Measurements from ENCODE around the gene EEF1E1.

Gene EEF1E1

DNA sequence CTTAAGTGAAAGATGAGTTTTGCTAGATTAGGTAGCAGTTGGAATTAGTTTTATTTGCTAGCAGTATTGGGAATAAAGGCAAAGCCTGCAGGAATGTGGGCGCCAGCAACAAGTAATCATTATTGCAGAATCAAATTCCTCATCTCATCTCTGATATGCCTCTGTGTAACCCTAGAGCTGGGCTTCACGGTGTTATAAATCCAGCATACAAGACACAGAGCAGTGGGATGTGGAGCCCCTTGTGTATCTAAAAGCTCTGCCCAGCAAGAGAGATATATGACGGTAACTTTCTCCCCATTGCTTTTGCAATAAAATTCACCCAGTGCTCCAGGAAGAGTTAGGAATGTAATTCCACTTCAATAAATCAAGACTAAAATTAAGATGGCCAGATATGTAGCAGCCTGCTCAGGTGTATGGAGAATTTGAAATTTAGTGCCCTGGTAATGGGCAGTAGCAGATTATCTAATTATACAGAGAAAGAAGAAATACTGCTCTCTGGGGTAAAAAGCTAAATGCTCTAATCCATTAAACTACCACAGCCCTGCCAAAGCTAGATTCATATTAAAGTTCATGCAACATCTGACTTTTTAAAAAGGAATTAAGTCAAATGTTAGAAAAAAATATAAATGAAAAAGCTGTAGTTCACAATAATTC, 32.6 kb downstream of the EEF1E1 start:
- no peak overlapping the region for H3K4me3 ChIP-seq (ENCODE audit: low read length)
- no peak overlapping the region for H3K27ac ChIP-seq (ENCODE audit: low read depth, low read length)
- no peaks in the 10 kb centered on the region for H3K36me3 ChIP-seq (ENCODE audit: control insufficient read depth, insufficient read depth, low read length)
- no peak overlapping the region for H3K9ac ChIP-seq (ENCODE audit: low read length)
- no peaks in the 10 kb centered on the region for H3K4me1 ChIP-seq (ENCODE audit: control insufficient read depth, insufficient read depth, low read length)
- H3K27me3 ChIP-seq (ENCODE audit: control insufficient read depth, insufficient read depth, low read length) = no peaks in the 10 kb centered on the region

DNA sequence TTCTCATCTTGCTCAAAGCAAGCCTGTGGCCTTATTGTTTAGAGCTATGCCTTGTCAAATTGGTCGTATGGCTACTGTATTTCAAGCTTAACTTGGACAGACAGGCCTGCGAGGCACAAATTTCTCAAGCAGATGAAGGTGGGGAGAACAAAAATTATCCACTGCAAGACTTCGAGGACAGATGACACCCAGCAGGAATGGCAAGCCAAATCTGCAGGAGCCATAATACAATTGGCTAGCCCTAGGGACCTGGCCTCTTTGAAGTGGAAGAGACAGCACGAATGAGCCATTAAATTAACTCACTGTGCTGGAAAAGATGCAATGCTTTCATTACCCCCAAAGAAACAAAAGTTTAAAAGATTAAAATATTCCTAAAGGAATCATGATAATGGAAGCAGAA, 33.2 kb downstream of the EEF1E1 start:
- no peaks in the 10 kb centered on the region for H3K27me3 ChIP-seq (ENCODE audit: control insufficient read depth, insufficient read depth, low read length)
- H3K27ac ChIP-seq (ENCODE audit: low read depth, low read length) = no peak overlapping the region
- H3K4me3 ChIP-seq (ENCODE audit: low read length) = no peak overlapping the region
- no peaks in the 10 kb centered on the region for H3K4me1 ChIP-seq (ENCODE audit: control insufficient read depth, insufficient read depth, low read length)
- no peak overlapping the region for H3K9ac ChIP-seq (ENCODE audit: low read length)
- H3K36me3 ChIP-seq (ENCODE audit: control insufficient read depth, insufficient read depth, low read length) = no peaks in the 10 kb centered on the region

DNA sequence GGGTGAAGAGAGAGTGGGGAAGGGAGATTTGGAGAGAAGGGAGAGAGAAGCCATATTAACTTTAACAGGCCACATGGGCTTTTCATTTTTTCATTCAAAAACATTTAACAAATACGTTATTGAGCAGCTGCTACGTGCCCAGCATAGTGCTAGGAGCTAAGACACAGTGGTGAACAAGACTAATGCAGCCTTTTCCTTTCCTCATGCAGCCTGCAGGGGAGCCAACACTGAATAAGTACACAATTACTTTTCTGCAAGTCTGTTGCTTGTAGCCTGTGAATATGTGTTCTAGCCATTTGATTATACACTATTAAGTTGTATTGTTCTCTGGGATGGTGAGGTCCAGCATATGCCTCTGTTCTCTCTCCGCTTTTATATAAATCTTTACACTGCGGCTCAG, 36.2 kb downstream of the EEF1E1 start:
- Histone ChIP-seq H3K27ac (ENCODE audit: low read depth, low read length) (no peak overlapping the region), H3K9ac (ENCODE audit: low read length) (no peak overlapping the region), H3K4me3 (ENCODE audit: low read length) (no peak overlapping the region), H3K4me1 (ENCODE audit: control insufficient read depth, insufficient read depth, low read length) (no peaks in the 10 kb centered on the region), H3K27me3 (ENCODE audit: control insufficient read depth, insufficient read depth, low read length) (no peaks in the 10 kb centered on the region), H3K36me3 (ENCODE audit: control insufficient read depth, insufficient read depth, low read length) (no peaks in the 10 kb centered on the region)

DNA sequence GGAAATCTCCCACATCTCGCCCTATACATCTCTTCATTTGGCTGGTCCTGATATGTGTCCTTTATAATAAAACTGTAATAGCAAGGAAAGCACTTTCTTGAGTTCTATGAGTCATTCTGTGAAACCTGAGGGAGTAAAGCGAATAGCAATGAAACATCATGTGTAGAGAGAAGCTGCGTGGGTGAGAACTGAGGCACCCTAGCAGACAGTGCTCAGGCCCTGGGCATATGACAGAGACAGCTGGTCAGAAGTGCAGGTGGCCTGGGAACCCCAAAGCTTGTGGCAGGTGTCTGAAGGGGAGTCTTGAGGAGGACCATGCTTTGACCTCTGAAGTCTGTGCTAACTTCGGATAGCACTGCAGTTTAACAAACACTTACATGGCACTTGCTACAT, 36.8 kb downstream of the EEF1E1 start:
- H3K27ac ChIP-seq (ENCODE audit: low read depth, low read length) = no peak overlapping the region

DNA sequence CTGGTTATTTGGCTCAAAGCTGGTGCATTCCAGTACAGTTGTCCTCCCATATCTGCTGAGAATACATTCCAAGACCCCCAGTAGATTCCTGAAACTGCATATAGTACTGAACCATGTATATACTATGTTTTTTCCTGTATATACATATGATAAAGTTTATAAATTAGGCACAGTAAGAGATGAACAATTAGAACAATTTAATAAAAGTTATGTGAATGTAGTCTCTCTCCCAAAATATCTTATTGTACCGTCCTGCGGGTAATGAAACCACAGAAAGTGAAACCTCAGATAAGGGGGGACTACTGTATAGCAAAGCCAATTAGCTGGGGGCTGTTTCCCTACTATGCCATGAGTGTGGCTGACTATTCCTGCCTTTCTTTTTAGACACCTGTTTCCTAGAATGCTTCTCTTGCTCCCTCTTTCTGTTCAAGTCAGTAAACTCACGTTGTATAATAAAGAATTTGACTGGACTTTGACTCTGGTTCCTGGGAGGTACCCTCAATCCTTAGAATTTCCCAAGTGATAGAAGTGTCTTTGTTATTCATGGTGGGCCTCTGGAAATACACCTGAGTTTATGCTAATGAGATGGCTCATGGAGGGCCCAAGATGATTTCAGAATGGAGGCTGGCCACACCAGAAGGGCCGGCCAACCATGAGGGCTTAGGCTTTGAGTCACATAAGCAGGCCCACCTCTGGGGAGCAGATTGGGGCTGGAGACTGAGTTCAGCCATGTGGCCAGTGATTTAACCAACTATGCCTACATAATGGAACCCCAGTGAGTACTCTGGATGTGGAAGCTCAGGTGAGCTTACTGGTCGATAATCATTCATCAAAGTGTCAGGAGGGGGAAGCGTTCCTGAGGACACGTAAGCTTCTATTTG, 37.5 kb downstream of the EEF1E1 start:
- H3K4me1 ChIP-seq (ENCODE audit: control insufficient read depth, insufficient read depth, low read length) = no peaks in the 10 kb centered on the region
- H3K36me3 ChIP-seq (ENCODE audit: control insufficient read depth, insufficient read depth, low read length) = peaks cover 2% of the 10 kb centered on the region
- H3K4me3 ChIP-seq (ENCODE audit: low read length) = peak overlapping the region; percentile 88
- H3K9ac ChIP-seq (ENCODE audit: low read length) = no peak overlapping the region
- no peaks in the 10 kb centered on the region for H3K27me3 ChIP-seq (ENCODE audit: control insufficient read depth, insufficient read depth, low read length)
- H3K27ac ChIP-seq (ENCODE audit: low read depth, low read length) = peak overlapping the region; percentile 86

More for the DNA sequence above, 36.8 kb downstream of the EEF1E1 start:
- Histone ChIP-seq H3K4me3 (ENCODE audit: low read length) (no peak overlapping the region), H3K9ac (ENCODE audit: low read length) (no peak overlapping the region), H3K4me1 (ENCODE audit: control insufficient read depth, insufficient read depth, low read length) (no peaks in the 10 kb centered on the region), H3K27me3 (ENCODE audit: control insufficient read depth, insufficient read depth, low read length) (no peaks in the 10 kb centered on the region), H3K36me3 (ENCODE audit: control insufficient read depth, insufficient read depth, low read length) (no peaks in the 10 kb centered on the region)

DNA sequence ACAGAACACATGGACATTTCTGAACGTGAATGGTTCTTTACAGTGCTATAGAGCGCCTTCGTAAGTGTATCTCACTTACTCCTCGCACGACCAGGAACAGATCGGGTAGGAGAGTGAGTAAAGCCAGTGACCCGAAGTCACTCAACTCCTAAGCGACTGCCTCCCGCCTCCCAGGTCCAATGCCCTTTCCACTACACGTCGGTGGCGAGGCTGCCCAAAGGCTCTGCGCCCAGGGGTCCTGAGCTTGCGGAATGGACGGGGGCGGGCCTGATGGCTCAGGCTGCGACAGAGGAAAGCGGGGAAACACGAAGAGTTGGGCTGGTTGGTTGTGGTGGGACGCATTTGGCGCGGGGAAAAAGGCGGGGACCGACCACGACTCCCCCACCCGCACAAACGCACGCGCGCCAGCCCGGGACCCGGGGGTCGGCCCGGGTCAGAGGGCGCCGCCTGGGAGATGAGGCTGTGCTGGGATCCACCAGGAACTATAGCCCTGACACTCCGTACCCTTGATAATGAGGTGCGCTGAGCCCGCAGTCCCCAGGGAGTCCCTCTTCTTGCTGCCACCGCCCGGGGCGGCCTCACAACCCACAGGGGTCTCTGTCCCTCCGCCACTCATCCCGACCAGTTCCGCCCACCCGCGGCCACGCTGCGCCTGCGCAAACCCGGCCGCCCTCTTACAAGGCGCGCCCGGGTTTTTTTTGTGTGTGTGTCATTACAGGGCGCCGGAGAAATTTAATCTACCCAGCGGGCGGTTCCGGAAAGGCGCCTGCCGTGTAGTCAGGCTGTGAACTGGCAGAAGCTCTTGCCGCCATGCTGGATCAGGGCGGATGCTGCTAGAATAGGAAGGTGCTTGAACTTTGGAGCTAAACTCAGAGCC, 38.3 kb downstream of the EEF1E1 start, which contains the start of gene BLOC1S5:
BLOC1S5 (minus strand) TSS at position 629 of the 877 bp plus-strand sequence; CDS start at position 616, 13 bp downstream.
- H3K9ac ChIP-seq (ENCODE audit: low read length) = peak within 1 kb of the TSS; percentile 88
- peaks cover 2% of the 10 kb centered on the region for H3K36me3 ChIP-seq (ENCODE audit: control insufficient read depth, insufficient read depth, low read length)
- H3K27me3 ChIP-seq (ENCODE audit: control insufficient read depth, insufficient read depth, low read length) = no peaks in the 10 kb centered on the region
- H3K4me1 ChIP-seq (ENCODE audit: control insufficient read depth, insufficient read depth, low read length) = no peaks in the 10 kb centered on the region
- H3K4me3 ChIP-seq (ENCODE audit: low read length) = peak within 1 kb of the TSS; percentile 88
- H3K27ac ChIP-seq (ENCODE audit: low read depth, low read length) = peak within 1 kb of the TSS; percentile 86

DNA sequence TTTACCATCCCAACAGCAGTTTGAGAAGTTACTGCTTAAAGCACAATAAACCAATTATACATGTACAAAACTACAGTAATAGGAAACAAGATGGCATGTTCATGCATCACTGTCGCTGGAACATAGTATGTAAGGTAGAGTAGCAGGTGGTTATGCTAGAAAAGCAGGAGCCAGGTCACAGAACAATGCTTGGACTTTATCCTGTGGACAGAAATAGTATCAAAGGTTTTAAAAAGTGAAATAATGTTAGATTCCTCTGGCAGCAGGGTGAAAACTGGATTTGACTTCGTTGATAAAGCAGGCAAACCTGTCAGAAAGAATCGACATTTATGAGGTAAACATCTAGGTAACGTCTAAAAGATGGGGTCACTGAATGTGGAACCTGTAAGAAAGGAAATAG, 40.6 kb downstream of the EEF1E1 start:
- no peak overlapping the region for H3K9ac ChIP-seq (ENCODE audit: low read length)
- no peaks in the 10 kb centered on the region for H3K4me1 ChIP-seq (ENCODE audit: control insufficient read depth, insufficient read depth, low read length)
- no peak overlapping the region for H3K27ac ChIP-seq (ENCODE audit: low read depth, low read length)
- no peaks in the 10 kb centered on the region for H3K27me3 ChIP-seq (ENCODE audit: control insufficient read depth, insufficient read depth, low read length)
- peaks cover 2% of the 10 kb centered on the region for H3K36me3 ChIP-seq (ENCODE audit: control insufficient read depth, insufficient read depth, low read length)
- H3K4me3 ChIP-seq (ENCODE audit: low read length) = no peak overlapping the region

DNA sequence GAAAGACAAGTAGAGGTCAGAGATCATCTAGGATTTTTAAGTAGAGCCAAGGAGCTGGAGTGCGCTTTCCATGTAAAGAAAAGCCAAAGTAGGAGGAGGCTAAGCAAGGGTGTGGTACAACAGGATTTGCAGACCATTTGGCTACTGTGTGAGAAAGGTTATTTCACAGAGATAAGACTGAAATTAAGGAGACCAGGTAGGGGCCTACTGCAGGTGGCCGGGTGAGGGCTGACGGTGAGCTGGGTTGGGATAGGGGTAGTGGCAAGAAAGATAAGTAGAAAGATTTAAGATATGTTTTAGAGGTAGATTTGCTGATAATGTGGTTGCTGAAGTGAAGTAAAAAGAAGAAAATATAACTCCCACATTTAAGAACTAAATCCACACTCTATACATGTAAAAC, 42.0 kb downstream of the EEF1E1 start:
- Histone ChIP-seq H3K4me3 (ENCODE audit: low read length) (no peak overlapping the region), H3K36me3 (ENCODE audit: control insufficient read depth, insufficient read depth, low read length) (peaks cover 4% of the 10 kb centered on the region), H3K27me3 (ENCODE audit: control insufficient read depth, insufficient read depth, low read length) (no peaks in the 10 kb centered on the region), H3K9ac (ENCODE audit: low read length) (no peak overlapping the region), H3K4me1 (ENCODE audit: control insufficient read depth, insufficient read depth, low read length) (no peaks in the 10 kb centered on the region), H3K27ac (ENCODE audit: low read depth, low read length) (no peak overlapping the region)

DNA sequence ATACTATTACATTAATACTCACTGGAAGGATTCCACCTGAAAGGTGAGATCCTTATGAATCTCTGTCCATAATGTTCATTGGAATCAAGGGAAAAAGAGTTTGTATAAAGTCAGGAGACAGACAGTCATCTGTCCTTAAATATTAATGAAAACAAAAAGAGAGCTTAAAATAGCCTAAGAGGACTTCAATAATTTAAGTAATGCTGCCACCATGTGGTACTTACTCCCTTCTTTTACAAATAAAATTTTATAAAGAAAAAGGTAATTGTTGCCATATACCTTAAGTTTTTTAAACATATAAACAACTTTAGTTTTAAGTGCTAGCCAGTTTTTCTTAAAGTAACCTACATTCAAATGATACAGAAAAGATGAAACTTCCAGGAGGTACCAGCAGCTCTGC, 43.2 kb downstream of the EEF1E1 start:
- H3K27me3 ChIP-seq (ENCODE audit: control insufficient read depth, insufficient read depth, low read length) = no peaks in the 10 kb centered on the region
- peaks cover 4% of the 10 kb centered on the region for H3K36me3 ChIP-seq (ENCODE audit: control insufficient read depth, insufficient read depth, low read length)
- H3K4me1 ChIP-seq (ENCODE audit: control insufficient read depth, insufficient read depth, low read length) = no peaks in the 10 kb centered on the region
- H3K27ac ChIP-seq (ENCODE audit: low read depth, low read length) = no peak overlapping the region
- H3K4me3 ChIP-seq (ENCODE audit: low read length) = no peak overlapping the region
- H3K9ac ChIP-seq (ENCODE audit: low read length) = no peak overlapping the region

DNA sequence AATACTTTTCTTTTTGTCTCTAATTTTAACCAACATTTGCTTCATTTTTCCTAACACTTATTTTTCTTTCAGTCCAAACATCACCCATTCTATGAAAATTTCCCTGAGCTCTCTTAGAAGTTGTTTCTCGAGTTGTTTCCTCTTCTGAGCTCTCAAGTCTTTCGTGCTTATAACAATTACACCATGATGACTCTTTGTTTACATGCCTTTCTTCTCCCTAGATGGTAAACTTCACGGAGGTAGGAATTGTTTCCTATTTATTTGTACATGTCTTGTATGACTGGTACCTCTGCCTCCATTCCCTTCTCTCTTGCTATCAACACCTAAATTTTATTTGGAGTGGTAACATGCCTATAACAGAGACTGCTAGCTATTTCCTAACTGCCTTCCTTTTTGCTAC, 44.6 kb downstream of the EEF1E1 start:
- no peaks in the 10 kb centered on the region for H3K27me3 ChIP-seq (ENCODE audit: control insufficient read depth, insufficient read depth, low read length)
- no peak overlapping the region for H3K27ac ChIP-seq (ENCODE audit: low read depth, low read length)
- no peak overlapping the region for H3K9ac ChIP-seq (ENCODE audit: low read length)
- peaks cover 4% of the 10 kb centered on the region for H3K36me3 ChIP-seq (ENCODE audit: control insufficient read depth, insufficient read depth, low read length)
- no peak overlapping the region for H3K4me3 ChIP-seq (ENCODE audit: low read length)
- H3K4me1 ChIP-seq (ENCODE audit: control insufficient read depth, insufficient read depth, low read length) = no peaks in the 10 kb centered on the region

DNA sequence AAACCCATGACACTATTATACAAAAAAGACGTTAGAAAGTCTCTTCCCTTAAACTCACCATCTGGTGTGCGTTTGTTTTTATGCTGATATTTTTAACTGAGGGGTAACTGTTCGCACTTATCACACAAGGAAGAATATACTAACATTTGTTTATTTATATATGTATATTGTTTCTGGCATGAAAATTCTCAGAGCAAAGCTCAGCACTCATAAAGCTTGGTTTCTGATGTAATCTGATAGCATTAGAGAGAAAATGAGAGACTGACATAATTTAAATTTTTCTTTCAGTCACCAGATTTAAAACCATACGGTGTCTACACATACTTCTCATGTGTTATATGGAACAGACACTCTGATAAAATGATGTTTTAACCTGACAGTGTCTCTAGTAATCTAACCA, 45.1 kb downstream of the EEF1E1 start:
- no peaks in the 10 kb centered on the region for H3K27me3 ChIP-seq (ENCODE audit: control insufficient read depth, insufficient read depth, low read length)
- no peak overlapping the region for H3K27ac ChIP-seq (ENCODE audit: low read depth, low read length)
- no peak overlapping the region for H3K9ac ChIP-seq (ENCODE audit: low read length)
- H3K36me3 ChIP-seq (ENCODE audit: control insufficient read depth, insufficient read depth, low read length) = peaks cover 4% of the 10 kb centered on the region
- no peaks in the 10 kb centered on the region for H3K4me1 ChIP-seq (ENCODE audit: control insufficient read depth, insufficient read depth, low read length)
- no peak overlapping the region for H3K4me3 ChIP-seq (ENCODE audit: low read length)

DNA sequence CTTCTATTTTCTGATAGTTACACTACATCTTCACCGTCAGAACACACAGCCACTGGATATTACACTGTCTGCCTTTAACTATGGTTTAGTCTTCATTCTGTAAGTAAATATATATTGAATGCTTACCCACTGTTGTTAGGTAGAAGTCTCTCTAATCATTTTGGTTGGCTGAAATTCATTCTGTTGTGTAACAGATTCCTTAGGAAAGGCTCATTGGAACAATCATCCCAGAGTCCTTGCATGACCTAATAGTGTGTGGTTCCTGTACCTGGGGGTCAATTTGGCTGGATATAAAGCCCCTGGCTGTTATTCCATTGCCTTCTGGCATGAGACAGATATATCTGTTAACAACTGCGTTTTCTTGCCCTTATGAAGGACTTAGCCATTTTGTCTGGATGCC, 48.1 kb downstream of the EEF1E1 start:
- no peaks in the 10 kb centered on the region for H3K4me1 ChIP-seq (ENCODE audit: control insufficient read depth, insufficient read depth, low read length)
- peaks cover 2% of the 10 kb centered on the region for H3K36me3 ChIP-seq (ENCODE audit: control insufficient read depth, insufficient read depth, low read length)
- H3K27me3 ChIP-seq (ENCODE audit: control insufficient read depth, insufficient read depth, low read length) = no peaks in the 10 kb centered on the region
- H3K4me3 ChIP-seq (ENCODE audit: low read length) = no peak overlapping the region
- H3K9ac ChIP-seq (ENCODE audit: low read length) = no peak overlapping the region
- H3K27ac ChIP-seq (ENCODE audit: low read depth, low read length) = no peak overlapping the region

Measured in rectal smooth muscle tissue (tissue), 1 donor.